ENCODE data around the gene ATRX. TPM values are rescaled to one million over a fixed set of nuclear protein-coding genes. Genes with fewer than 3 reads are reported as not detected.

ATRX gene
- total RNA-seq, 1 experiment from 2014 or later = 70.2 TPM

DNA sequence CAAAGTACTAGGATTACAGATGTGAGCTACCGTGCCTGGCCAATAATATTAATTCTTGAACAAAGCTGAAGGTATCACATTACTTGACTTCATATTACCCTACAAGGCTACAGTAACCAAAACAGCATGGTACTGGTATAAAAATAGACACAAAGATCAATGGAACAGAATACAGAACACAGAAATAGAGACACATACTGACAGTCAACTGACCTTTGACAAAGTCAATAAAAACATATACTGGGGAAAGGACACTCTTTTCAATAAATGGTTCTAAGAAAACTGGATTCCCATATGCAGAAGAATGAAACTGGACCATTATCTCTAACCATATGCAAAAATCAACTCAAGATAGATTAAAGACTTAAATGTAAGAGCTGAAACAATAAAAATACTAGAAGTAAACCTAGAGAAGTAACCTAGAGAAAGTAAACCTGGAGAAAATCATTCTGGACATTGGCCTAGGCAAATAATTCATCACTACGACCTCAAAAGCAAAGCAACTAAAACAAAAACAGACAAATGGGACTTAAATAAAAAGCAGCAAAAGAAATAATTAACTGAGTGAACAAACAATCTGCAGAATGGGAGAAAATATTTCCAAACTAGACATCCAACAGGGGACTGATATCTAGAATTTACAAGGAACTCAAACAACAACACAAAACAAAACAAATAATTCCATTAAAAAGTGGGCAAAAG is 182.2 kb downstream of the ATRX start:
- DNase-seq (ENCODE audit: unreplicated experiment) = no peak
- TF ChIP-seq, protein P1, sequence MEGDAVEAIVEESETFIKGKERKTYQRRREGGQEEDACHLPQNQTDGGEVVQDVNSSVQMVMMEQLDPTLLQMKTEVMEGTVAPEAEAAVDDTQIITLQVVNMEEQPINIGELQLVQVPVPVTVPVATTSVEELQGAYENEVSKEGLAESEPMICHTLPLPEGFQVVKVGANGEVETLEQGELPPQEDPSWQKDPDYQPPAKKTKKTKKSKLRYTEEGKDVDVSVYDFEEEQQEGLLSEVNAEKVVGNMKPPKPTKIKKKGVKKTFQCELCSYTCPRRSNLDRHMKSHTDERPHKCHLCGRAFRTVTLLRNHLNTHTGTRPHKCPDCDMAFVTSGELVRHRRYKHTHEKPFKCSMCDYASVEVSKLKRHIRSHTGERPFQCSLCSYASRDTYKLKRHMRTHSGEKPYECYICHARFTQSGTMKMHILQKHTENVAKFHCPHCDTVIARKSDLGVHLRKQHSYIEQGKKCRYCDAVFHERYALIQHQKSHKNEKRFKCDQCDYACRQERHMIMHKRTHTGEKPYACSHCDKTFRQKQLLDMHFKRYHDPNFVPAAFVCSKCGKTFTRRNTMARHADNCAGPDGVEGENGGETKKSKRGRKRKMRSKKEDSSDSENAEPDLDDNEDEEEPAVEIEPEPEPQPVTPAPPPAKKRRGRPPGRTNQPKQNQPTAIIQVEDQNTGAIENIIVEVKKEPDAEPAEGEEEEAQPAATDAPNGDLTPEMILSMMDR (IDR thresholded peaks at IDR 0.05; ENCODE audit: unreplicated experiment) = no peak
- ChIA-PET CTCF (interaction anchor here (0.9 kb wide), 1 partner anchor 113 kb away, joined by 3 read pairs; no protein-coding TSS in a partner anchor), POLR2A (interaction anchor here (0.6 kb wide), 1 partner anchor 72 kb away, joined by 4 read pairs; no protein-coding TSS in a partner anchor)
- H3K36me3 Mint-ChIP-seq (ENCODE audit: insufficient read depth, unreplicated experiment) = peaks cover 22% of the 10 kb centered on the region
- intact Hi-C loops (cut with micrococcal nuclease) = no loop called here
- no TSS peak for BruUV-seq (replicated peaks)
- no peak overlapping the region for H3K4me3 Mint-ChIP-seq (ENCODE audit: unreplicated experiment)
- H3K9me3 Mint-ChIP-seq (ENCODE audit: unreplicated experiment) = peaks cover 14% of the 10 kb centered on the region
- no peaks in the 10 kb centered on the region for H3K4me1 Mint-ChIP-seq (ENCODE audit: insufficient read depth, unreplicated experiment)
- H3K27ac Mint-ChIP-seq (ENCODE audit: low read depth, unreplicated experiment) = no peak overlapping the region
- H3K27me3 Mint-ChIP-seq (ENCODE audit: insufficient read depth, unreplicated experiment) = no peaks in the 10 kb centered on the region

DNA sequence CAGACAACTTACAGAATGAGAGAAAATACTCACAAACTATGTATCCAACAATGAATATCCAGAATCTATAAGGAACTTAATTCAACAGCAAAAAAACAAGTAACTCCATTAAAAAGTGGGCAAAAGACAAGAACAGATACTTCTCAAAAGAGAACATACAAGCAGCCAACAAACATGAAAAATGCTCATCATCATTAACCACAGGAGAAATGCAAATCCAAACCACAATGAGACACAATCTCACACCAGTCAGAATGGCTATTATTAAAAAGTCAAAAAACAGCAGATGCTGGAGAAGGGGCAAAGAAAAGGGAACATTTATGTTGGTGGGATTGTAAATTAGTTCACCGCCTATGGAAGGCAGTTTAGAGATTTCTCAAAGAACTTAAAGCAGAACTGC is 188.5 kb downstream of the ATRX start:
- ChIA-PET POLR2A (interaction anchor here (0.7 kb wide), 1 partner anchor 506 kb away, joined by 3 read pairs; no protein-coding TSS in a partner anchor), CTCF (interaction anchor here (0.6 kb wide), 3 partner anchors 20 to 453 kb away, joined by 3 to 5 read pairs (median 4); no protein-coding TSS in a partner anchor)
- DNase-seq (ENCODE audit: unreplicated experiment) = no peak
- TF ChIP-seq, protein P1 (IDR thresholded peaks at IDR 0.05; ENCODE audit: unreplicated experiment) = no peak
- H3K4me3 Mint-ChIP-seq (ENCODE audit: unreplicated experiment) = no peak overlapping the region
- no peaks in the 10 kb centered on the region for H3K9me3 Mint-ChIP-seq (ENCODE audit: unreplicated experiment)
- H3K36me3 Mint-ChIP-seq (ENCODE audit: insufficient read depth, unreplicated experiment) = peaks cover 12% of the 10 kb centered on the region
- H3K27ac Mint-ChIP-seq (ENCODE audit: low read depth, unreplicated experiment) = no peak overlapping the region
- BruUV-seq (replicated peaks) = no TSS peak
- H3K27me3 Mint-ChIP-seq (ENCODE audit: insufficient read depth, unreplicated experiment) = no peaks in the 10 kb centered on the region
- intact Hi-C loops (cut with micrococcal nuclease) = loop anchor here (5.0 kb wide), 1 partner anchor 1320 kb away; no protein-coding TSS in a partner anchor
- peaks cover 7% of the 10 kb centered on the region for H3K4me1 Mint-ChIP-seq (ENCODE audit: insufficient read depth, unreplicated experiment)

DNA sequence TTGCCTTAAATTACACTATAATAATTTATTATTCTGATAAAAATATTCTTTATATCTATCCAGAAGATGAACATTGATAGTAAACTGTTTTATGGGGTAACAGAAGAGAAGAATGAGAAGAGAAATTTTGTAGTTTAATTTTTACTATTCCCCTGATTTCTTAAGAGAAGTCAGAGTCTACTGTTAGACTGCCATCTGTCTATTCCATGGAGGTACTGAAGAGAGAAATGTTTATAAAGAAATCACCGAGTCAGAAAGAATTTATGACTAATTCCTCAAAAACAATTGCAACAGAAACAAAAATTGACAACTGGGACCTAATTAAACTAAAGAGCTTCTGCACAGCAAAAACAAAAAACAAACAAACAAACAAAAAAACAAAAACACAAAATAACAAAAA is 188.9 kb downstream of the ATRX start:
- no peak overlapping the region for H3K4me3 Mint-ChIP-seq (ENCODE audit: unreplicated experiment)
- peak; percentile 30 for DNase-seq (ENCODE audit: unreplicated experiment)
- ChIA-PET POLR2A (interaction anchor here (0.7 kb wide), 1 partner anchor 506 kb away, joined by 3 read pairs; no protein-coding TSS in a partner anchor), CTCF (interaction anchor here (0.6 kb wide), 2 partner anchors 40 to 453 kb away, joined by 4 to 5 read pairs; no protein-coding TSS in a partner anchor)
- no peak overlapping the region for H3K27ac Mint-ChIP-seq (ENCODE audit: low read depth, unreplicated experiment)
- H3K36me3 Mint-ChIP-seq (ENCODE audit: insufficient read depth, unreplicated experiment) = peaks cover 16% of the 10 kb centered on the region
- TF ChIP-seq, protein P1 (IDR thresholded peaks at IDR 0.05; ENCODE audit: unreplicated experiment) = peak; percentile 29
- H3K4me1 Mint-ChIP-seq (ENCODE audit: insufficient read depth, unreplicated experiment) = peaks cover 7% of the 10 kb centered on the region
- no peaks in the 10 kb centered on the region for H3K9me3 Mint-ChIP-seq (ENCODE audit: unreplicated experiment)
- no peaks in the 10 kb centered on the region for H3K27me3 Mint-ChIP-seq (ENCODE audit: insufficient read depth, unreplicated experiment)
- BruUV-seq (replicated peaks) = no TSS peak
- intact Hi-C loops (cut with micrococcal nuclease) = loop anchor here (5.0 kb wide), 1 partner anchor 1320 kb away; no protein-coding TSS in a partner anchor

DNA sequence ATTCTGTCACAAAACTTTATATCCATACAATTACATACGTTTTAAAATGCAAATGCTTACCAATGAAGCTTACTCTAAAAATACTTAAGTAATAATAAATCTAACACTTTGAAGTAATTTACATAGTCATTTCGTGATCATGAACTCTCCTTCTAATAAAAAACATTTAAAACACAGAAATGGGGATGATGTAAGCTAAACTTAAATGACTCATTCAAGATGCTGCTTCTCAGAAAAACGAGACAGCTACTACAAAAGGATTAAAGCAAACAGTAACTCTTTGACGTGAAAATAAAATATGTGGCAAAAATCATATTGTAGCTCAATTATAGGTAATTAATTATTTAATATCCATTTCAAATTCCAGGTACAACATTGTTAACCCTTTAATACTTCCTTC is 190.2 kb downstream of the ATRX start:
- BruUV-seq (replicated peaks) = no TSS peak
- Mint-ChIP-seq H3K27me3 (ENCODE audit: insufficient read depth, unreplicated experiment) (no peaks in the 10 kb centered on the region), H3K9me3 (ENCODE audit: unreplicated experiment) (no peaks in the 10 kb centered on the region), H3K4me3 (ENCODE audit: unreplicated experiment) (no peak overlapping the region), H3K4me1 (ENCODE audit: insufficient read depth, unreplicated experiment) (peaks cover 7% of the 10 kb centered on the region), H3K27ac (ENCODE audit: low read depth, unreplicated experiment) (no peak overlapping the region), H3K36me3 (ENCODE audit: insufficient read depth, unreplicated experiment) (peaks cover 23% of the 10 kb centered on the region)
- ChIA-PET CTCF (interaction anchor here (0.6 to 1.3 kb wide), 6 partner anchors 12 to 535 kb away, joined by 3 to 10 read pairs (median 3); no protein-coding TSS in a partner anchor), POLR2A (no interaction called here)
- intact Hi-C loops (cut with micrococcal nuclease) = loop anchor here (5.0 kb wide), 1 partner anchor 1319 kb away; no protein-coding TSS in a partner anchor
- DNase-seq (ENCODE audit: unreplicated experiment) = no peak
- TF ChIP-seq, protein P1 (IDR thresholded peaks at IDR 0.05; ENCODE audit: unreplicated experiment) = no peak
